Neural progenitor cell (in vitro differentiated cells): ENCODE data around the gene ATXN1.

Source experiments
- CTCF ChIP-seq: fragments of 200-600 bp; sonication (generic); IDR thresholded peaks from 2 replicates; pipeline ENCODE4 v1.5.1; 2017; ENCODE audit warnings: antibody characterized with exemption, mild to moderate bottlenecking
- EZH2 ChIP-seq: fragments of 200-600 bp; sonication (generic); IDR thresholded peaks from 2 replicates; pipeline ENCODE4 v1.6.1; 2017; ENCODE audit warnings: antibody characterized with exemption, mild to moderate bottlenecking, moderate library complexity
- EZH2phosphoT487 ChIP-seq: fragments of 200-600 bp; sonication (generic); IDR thresholded peaks from 2 replicates; pipeline ENCODE4 v1.6.1; 2017; ENCODE audit warnings: antibody characterized with exemption

DNA sequence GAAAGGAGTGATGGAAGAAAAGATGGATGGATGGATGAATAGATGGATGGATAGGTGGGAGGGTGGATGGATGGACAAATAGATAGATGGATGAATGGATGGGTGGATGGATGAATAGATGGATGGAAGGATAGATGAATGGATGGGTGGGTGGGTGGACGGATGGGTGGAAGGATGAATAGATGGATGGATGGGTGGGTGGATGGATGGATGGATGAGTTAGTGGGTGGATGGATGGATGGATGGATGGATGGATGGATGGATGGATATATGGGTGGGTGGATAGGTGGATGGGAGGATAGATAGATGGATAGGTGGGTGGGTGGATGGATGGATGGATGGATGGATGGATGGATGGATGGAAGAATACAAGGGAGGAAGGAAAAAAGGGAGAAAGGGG lies 82.2 kb downstream of the ATXN1 start:
- TF ChIP-seq CTCF (no peak), EZH2phosphoT487 (no peak), EZH2 (no peak)
